Prostate gland (tissue), 1 donor: ENCODE measurements around the gene PDCD7.

Experiments used
- POLR2A ChIP-seq: fragments of 450-650 bp; IDR thresholded peaks from one replicate; pipeline ENCODE4 v1.6.1; 2016; ENCODE audit warnings: antibody characterized with exemption, mild to moderate bottlenecking
- POLR2AphosphoS5 ChIP-seq: sonication (generic); formaldehyde crosslinking; IDR thresholded peaks from one replicate; pipeline ENCODE4 v1.6.1; 2017; ENCODE audit warnings: antibody characterized with exemption

DNA sequence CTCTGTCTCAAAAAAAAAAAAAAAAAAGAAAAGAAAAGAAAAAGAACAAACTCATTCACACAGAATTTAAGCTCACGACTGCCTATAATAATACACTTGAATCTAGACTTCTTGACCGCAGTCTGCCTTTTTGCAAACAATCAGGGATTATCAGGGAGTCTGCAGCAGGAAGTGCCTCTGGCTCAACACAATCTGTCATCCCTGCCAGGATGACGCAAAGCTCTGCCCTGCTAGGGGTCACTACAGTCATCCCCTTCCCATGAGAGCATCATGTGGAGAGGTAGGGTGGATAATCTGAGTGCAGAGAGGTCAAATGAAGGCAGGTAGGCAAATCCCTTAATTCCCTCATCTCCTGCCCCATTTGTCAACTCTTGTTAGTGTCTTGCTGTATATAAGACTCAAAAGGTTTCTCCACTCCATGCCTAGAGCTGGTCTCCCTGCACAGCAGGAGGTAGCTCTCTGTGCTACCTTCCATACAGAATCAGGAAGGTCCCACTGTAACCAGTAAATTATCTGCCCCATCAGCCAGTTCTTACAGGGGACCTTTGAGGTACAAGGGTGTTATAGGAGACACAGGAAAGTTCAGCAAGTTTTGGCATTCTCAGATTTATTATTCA, 22.8 kb downstream of the PDCD7 start:
- TF ChIP-seq POLR2AphosphoS5 (no peak), POLR2A (no peak)
